ENCODE results near the gene SPARC.
"Not testable (repeated sequence)": the region's sequence is repeated elsewhere in the genome, so short reads cannot be mapped to it uniquely, and the experiment has no call there.

Gene SPARC

DNA sequence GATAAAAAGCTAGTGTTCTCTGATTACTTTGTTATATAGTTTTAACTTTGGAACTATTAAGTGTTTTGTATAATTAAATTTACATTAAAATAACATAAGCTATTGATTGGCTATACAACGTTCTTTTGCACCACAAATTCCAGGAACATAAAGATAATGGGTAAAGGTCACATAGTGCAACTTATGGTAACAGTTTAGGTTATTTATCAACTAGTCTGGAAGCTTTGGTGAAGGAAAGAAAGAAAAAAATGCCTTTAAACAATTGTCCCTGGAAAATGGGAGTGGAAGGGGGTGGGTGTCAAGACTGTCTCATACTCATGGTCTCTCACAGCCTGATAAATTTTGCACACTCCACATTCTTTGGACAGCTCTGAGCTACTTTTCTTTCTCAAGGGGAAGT is 17.1 kb upstream of the SPARC start:
- no peak for DNase-seq (ENCODE audit: low read depth)
- in situ Hi-C loops (cut with HindIII; ENCODE audit: low sequenced_read_pairs) = no loop called here
- TF ChIP-seq, protein P1, sequence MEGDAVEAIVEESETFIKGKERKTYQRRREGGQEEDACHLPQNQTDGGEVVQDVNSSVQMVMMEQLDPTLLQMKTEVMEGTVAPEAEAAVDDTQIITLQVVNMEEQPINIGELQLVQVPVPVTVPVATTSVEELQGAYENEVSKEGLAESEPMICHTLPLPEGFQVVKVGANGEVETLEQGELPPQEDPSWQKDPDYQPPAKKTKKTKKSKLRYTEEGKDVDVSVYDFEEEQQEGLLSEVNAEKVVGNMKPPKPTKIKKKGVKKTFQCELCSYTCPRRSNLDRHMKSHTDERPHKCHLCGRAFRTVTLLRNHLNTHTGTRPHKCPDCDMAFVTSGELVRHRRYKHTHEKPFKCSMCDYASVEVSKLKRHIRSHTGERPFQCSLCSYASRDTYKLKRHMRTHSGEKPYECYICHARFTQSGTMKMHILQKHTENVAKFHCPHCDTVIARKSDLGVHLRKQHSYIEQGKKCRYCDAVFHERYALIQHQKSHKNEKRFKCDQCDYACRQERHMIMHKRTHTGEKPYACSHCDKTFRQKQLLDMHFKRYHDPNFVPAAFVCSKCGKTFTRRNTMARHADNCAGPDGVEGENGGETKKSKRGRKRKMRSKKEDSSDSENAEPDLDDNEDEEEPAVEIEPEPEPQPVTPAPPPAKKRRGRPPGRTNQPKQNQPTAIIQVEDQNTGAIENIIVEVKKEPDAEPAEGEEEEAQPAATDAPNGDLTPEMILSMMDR (IDR thresholded peaks at IDR 0.05; ENCODE audit: low read depth, low read length, missing control alignments) = no peak
- H3K4me3 ChIP-seq (ENCODE audit: low read depth, low read length) = no peak overlapping the region

DNA sequence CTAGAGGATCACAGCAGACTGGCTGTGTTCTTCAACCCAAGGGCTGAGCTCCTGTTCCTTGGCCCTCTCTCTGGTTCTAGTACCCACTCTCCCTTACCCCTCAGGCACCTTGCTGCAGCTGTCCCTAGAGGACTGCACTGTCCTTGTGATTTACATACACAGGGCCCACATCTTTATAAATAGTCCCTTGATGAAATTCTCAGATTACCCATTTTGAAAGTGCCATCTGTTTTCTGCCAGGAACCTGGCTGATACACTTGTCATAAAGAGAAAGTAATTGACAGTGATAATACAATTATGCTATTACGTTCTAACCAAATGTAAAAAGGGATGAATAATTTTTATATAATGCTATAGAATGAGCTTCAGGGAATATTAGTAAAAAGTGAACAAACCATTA is 16.5 kb upstream of the SPARC start:
- TF ChIP-seq, protein P1 (IDR thresholded peaks at IDR 0.05; ENCODE audit: low read depth, low read length, missing control alignments) = no peak
- DNase-seq (ENCODE audit: low read depth) = no peak
- in situ Hi-C loops (cut with HindIII; ENCODE audit: low sequenced_read_pairs) = no loop called here
- no peak overlapping the region for H3K4me3 ChIP-seq (ENCODE audit: low read depth, low read length)

DNA sequence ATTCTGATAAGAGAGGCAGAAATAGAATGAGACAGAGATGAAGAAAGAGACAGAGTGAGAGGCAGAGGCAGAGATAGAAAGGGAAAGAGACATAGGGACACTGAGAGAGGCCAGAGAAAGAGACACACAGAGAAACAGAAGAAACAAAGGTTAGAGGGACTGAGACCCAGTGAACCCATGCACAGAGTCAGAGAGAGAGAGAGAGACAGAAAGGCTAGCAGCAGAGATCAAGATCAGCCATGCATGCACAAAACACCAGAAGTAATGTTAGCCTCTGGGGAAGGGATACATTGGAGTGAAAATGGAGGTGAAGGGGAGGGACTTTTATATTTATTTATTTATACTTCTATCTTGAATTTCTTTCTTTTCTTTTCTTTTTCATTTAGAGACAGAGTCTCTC is 14.1 kb upstream of the SPARC start:
- H3K4me3 ChIP-seq (ENCODE audit: low read depth, low read length) = no peak overlapping the region
- TF ChIP-seq, protein P1 (IDR thresholded peaks at IDR 0.05; ENCODE audit: low read depth, low read length, missing control alignments) = no peak
- in situ Hi-C loops (cut with HindIII; ENCODE audit: low sequenced_read_pairs) = no loop called here
- DNase-seq (ENCODE audit: low read depth) = no peak

DNA sequence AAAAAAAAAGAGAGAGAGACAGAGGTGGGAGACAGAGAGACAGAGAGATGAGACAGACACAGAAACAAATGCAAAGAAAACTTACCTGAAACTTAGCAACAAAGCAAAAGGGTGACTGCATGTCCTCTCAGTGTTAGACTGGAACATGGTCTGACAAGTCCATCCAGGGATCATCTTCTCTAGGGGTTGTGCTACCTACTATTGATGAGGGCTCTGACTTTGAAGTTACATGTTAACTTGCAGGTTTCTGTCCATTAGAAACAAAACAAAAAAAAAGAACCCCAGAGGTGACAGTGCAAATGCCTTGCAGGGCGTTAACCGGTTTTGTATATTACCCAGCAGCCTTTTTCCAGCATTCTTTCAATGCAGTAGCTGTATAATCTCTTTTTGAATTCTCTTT is 13.6 kb upstream of the SPARC start:
- no peak overlapping the region for H3K4me3 ChIP-seq (ENCODE audit: low read depth, low read length)
- TF ChIP-seq, protein P1 (IDR thresholded peaks at IDR 0.05; ENCODE audit: low read depth, low read length, missing control alignments) = no peak
- in situ Hi-C loops (cut with HindIII; ENCODE audit: low sequenced_read_pairs) = no loop called here
- DNase-seq (ENCODE audit: low read depth) = no peak

DNA sequence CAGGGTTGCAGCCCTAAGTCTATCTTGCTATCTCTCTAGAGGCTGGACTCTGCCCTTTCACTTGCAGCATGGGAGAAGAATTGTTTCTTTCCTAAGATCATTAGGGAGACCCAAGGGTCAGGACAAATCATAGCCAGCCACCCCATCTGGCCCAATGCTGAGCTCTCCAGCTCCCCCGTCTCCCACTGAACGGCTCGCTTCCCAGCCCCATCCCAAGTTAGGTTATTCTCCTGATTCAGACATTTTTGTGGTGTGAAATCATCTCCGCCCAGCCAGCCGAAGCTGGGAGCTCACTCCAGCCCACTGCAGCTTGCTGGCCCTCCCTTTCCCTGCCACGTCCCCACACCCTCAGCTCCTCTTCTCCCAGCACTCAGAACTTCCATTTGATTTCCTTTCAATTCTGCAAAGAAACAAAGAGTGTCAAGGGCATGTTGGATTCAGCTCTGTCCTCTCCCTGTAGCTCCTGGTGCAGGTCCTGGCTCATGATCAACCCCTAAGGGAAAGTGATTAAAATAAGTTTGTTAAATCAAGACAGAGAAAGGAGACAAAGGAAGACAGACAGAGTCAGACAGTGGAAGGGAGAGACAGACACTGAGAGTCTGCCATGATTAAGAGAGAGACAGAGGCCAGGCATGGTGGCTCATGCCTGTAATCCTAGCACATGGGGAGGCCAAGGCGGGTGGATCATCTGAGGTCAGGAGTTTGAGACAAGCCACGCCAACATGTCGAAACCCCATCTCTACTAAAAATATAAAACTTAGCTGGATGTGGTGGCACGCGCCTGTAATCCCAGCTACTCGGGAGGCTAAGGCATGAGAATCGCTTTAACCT is 12.6 kb upstream of the SPARC start:
- H3K4me3 ChIP-seq (ENCODE audit: low read depth, low read length) = no peak overlapping the region
- TF ChIP-seq, protein P1 (IDR thresholded peaks at IDR 0.05; ENCODE audit: low read depth, low read length, missing control alignments) = no peak
- DNase-seq (ENCODE audit: low read depth) = peak; percentile 94
- in situ Hi-C loops (cut with HindIII; ENCODE audit: low sequenced_read_pairs) = no loop called here

DNA sequence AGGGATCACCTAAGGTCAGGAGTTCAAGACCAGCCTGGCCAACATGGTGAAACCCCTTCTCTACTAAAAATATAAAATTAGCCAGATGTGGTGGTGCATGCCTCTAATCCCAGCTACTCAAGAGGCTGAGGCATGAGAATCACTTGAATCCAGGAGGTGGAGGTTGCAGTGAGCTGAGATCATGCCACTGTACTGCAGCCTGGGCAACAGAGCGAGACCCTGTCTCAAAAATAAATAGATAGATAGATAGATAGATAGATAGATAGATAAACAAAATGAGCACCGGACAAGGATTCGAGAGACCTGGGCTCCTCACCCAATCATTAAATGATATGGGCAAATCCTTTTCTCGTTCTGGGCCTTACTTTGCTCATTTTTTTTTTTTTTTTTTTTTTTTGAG is 11.4 kb upstream of the SPARC start:
- DNase-seq (ENCODE audit: low read depth); in situ Hi-C loops (cut with HindIII; ENCODE audit: low sequenced_read_pairs); H3K4me3 ChIP-seq (ENCODE audit: low read depth, low read length): not testable (repeated sequence)

DNA sequence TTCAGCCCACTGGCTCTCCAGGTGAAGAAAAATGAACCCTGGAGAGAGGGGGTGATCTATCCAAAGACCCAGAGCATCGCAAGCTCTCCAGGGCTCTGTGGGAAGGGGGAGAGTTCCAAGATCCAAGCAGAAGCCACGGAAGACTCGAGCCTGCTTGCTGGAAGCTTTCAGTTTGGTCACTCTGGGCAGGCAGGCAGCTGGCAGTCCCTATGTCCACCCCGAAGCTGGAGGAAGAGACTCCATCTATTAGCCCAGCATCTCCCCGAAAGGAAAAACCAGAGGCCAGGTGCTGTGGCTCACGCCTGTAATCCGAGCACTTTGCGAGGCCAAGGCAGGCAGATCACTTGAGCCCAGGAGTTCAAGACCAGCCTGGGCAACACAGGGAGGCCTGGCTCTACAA is 10.7 kb upstream of the SPARC start:
- no peak overlapping the region for H3K4me3 ChIP-seq (ENCODE audit: low read depth, low read length)
- TF ChIP-seq, protein P1 (IDR thresholded peaks at IDR 0.05; ENCODE audit: low read depth, low read length, missing control alignments) = no peak
- in situ Hi-C loops (cut with HindIII; ENCODE audit: low sequenced_read_pairs) = no loop called here
- DNase-seq (ENCODE audit: low read depth) = no peak

All from astrocyte of the cerebellum (primary cell).